Liver (tissue), 3 donors: ENCODE measurements around the gene GNG12.

ENCODE experiments used
- CTCF ChIP-seq: fragments of 150-350 bp; IDR thresholded peaks from 2 replicates; pipeline ENCODE4 v1.5.1; 2017; ENCODE audit warnings: improper control_type of control experiment, low read depth, low read length; ENCODE audit not compliant: missing input control
- RAD21 ChIP-seq, 2 donors: IDR thresholded peaks; 2 replicates each; pipeline ENCODE4 v1.6.1; 2016; ENCODE audit warnings: antibody characterized with exemption in 2 of 2, mild to moderate bottlenecking in 2 of 2
- donor health status: healthy.
- donor health status: healthy.

GRCh38 chr1:67843331-67843730 lies 10.1 kb upstream of the GNG12 start:
- TF ChIP-seq CTCF: no peak
- no peak for TF ChIP-seq RAD21 (IDR thresholded peaks at IDR 0.05)
